ENCODE measurements around the gene ABCC8.

Gene ABCC8

GRCh38 chr11:17382046-17382728, 94.5 kb downstream of the ABCC8 start:
- no peak overlapping the region for H3K27ac Mint-ChIP-seq
- H3K4me1 Mint-ChIP-seq = no peaks in the 10 kb centered on the region
- H3K9me3 Mint-ChIP-seq = peaks cover 9% of the 10 kb centered on the region
- H3K27me3 Mint-ChIP-seq (ENCODE audit: low read depth) = peaks cover 20% of the 10 kb centered on the region
- no peak overlapping the region for H3K4me3 Mint-ChIP-seq
- no peak for TF ChIP-seq CTCF (IDR thresholded peaks at IDR 0.05; ENCODE audit: unreplicated experiment in 3 of 3)
- H3K36me3 Mint-ChIP-seq (ENCODE audit: low read depth) = peaks cover 4% of the 10 kb centered on the region

- no peak for TF ChIP-seq CTCF (IDR thresholded peaks at IDR 0.05; ENCODE audit: unreplicated experiment in 3 of 3)
- Mint-ChIP-seq H3K9me3 (peaks cover 9% of the 10 kb centered on the region), H3K36me3 (ENCODE audit: low read depth) (peaks cover 4% of the 10 kb centered on the region), H3K4me1 (no peaks in the 10 kb centered on the region), H3K27me3 (ENCODE audit: low read depth) (peaks cover 10% of the 10 kb centered on the region), H3K27ac (no peak overlapping the region), H3K4me3 (no peak overlapping the region)
These were observed 95.5 kb downstream of the ABCC8 start for GRCh38 chr11:17381156-17381555.

- H3K9me3 Mint-ChIP-seq = peaks cover 14% of the 10 kb centered on the region
- H3K27ac Mint-ChIP-seq = no peak overlapping the region
- peaks cover 9% of the 10 kb centered on the region for H3K27me3 Mint-ChIP-seq (ENCODE audit: low read depth)
- H3K4me1 Mint-ChIP-seq = no peaks in the 10 kb centered on the region
- peaks cover 4% of the 10 kb centered on the region for H3K36me3 Mint-ChIP-seq (ENCODE audit: low read depth)
- TF ChIP-seq CTCF (IDR thresholded peaks at IDR 0.05; ENCODE audit: unreplicated experiment in 3 of 3) = no peak
- H3K4me3 Mint-ChIP-seq = no peak overlapping the region
These were observed 97.1 kb downstream of the ABCC8 start for GRCh38 chr11:17379383-17380180.

GRCh38 chr11:17378655-17379054, 98.0 kb downstream of the ABCC8 start:
- Mint-ChIP-seq H3K27me3 (ENCODE audit: low read depth) (peaks cover 5% of the 10 kb centered on the region), H3K9me3 (peaks cover 21% of the 10 kb centered on the region), H3K4me3 (no peak overlapping the region), H3K4me1 (no peaks in the 10 kb centered on the region), H3K36me3 (ENCODE audit: low read depth) (peaks cover 8% of the 10 kb centered on the region), H3K27ac (no peak overlapping the region)
- no peak for TF ChIP-seq CTCF (IDR thresholded peaks at IDR 0.05; ENCODE audit: unreplicated experiment in 3 of 3)

DNA sequence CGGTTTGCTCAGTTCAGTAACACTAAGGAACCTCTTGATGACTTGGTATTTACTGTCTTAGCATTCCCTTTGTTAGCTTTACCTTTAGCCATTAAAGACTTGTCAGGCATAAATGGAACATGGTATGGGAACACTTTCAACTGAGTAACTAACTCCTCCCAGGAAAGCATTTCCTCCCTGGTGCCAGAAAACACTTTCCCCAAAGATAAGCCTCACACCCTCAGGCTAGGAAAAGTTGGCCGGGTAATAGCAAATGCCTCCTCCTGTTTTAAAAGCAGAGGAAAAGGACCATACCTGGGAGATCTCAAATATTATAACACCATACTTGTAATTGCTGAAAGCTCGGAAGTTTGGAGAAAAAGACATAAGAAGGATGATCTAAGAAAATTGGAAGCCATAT, 100.2 kb downstream of the ABCC8 start:
- no peak overlapping the region for H3K27ac Mint-ChIP-seq
- no peak overlapping the region for H3K4me3 Mint-ChIP-seq
- H3K36me3 Mint-ChIP-seq (ENCODE audit: low read depth) = peaks cover 24% of the 10 kb centered on the region
- H3K4me1 Mint-ChIP-seq = no peaks in the 10 kb centered on the region
- H3K9me3 Mint-ChIP-seq = peaks cover 41% of the 10 kb centered on the region
- no peak for TF ChIP-seq CTCF (IDR thresholded peaks at IDR 0.05; ENCODE audit: unreplicated experiment in 3 of 3)
- peaks cover 3% of the 10 kb centered on the region for H3K27me3 Mint-ChIP-seq (ENCODE audit: low read depth)
